GM23338 (cell line): Measurements from ENCODE around the gene EHD3. TPM values are rescaled to one million over a fixed set of nuclear protein-coding genes. Genes with fewer than 3 reads are reported as not detected.

Experiments
- ATAC-seq: fragments of 200-7000 bp; cut with Tn5 transposase; 3 replicates; pipeline ENCODE4 v1.9.1; 2020
- DNase-seq: peaks from one replicate; pipeline ENCODE4 v3.0.0-alpha.2; 2015; ENCODE audit warnings: low spot score
- H2AFZ ChIP-seq: fragments of 200-600 bp; sonication (generic); 2 replicates; pipeline ENCODE4 v1.8.0; 2016; ENCODE audit warnings: antibody characterized with exemption, mild to moderate bottlenecking, moderate library complexity
- H3F3A ChIP-seq: fragments of 200-600 bp; sonication (generic); replicated peaks from 2 replicates; pipeline ENCODE4 v1.8.0; 2017; ENCODE audit warnings: antibody characterized with exemption, mixed run types, low read depth
- H3K27ac ChIP-seq: fragments of 200-600 bp; sonication (generic); 2 replicates; pipeline ENCODE4 v1.6.1; 2016; ENCODE audit warnings: low read depth
- H3K27me3 ChIP-seq: fragments of 200-600 bp; sonication (generic); 2 replicates; pipeline ENCODE4 v1.8.0; 2016; ENCODE audit warnings: mild to moderate bottlenecking, mixed run types, moderate library complexity; ENCODE audit not compliant: insufficient read depth
- H3K36me3 ChIP-seq: fragments of 200-600 bp; sonication (generic); 2 replicates; pipeline ENCODE4 v1.8.0; 2016; ENCODE audit warnings: mild to moderate bottlenecking; ENCODE audit not compliant: insufficient read depth
- H3K4me1 ChIP-seq: fragments of 200-600 bp; sonication (generic); 2 replicates; pipeline ENCODE4 v1.8.0; 2016; ENCODE audit warnings: mild to moderate bottlenecking, moderate library complexity; ENCODE audit not compliant: insufficient read depth
- H3K4me2 ChIP-seq: fragments of 200-600 bp; sonication (generic); 2 replicates; pipeline ENCODE4 v1.7.1; 2017; ENCODE audit warnings: mixed run types
- H3K4me3 ChIP-seq: fragments of 200-600 bp; sonication (generic); 2 replicates; pipeline ENCODE4 v1.6.1; 2016; ENCODE audit warnings: mixed run types
- H3K79me2 ChIP-seq: fragments of 200-600 bp; sonication (generic); replicated peaks from 2 replicates; pipeline ENCODE4 v1.8.0; 2017; ENCODE audit warnings: mild to moderate bottlenecking; ENCODE audit not compliant: insufficient read depth
- H3K9me2 ChIP-seq: fragments of 200-600 bp; sonication (generic); 2 replicates; pipeline ENCODE4 v1.8.0; 2017; ENCODE audit not compliant: insufficient read depth
- H4K20me1 ChIP-seq: fragments of 200-600 bp; sonication (generic); replicated peaks from 2 replicates; pipeline ENCODE4 v1.8.0; 2017; ENCODE audit warnings: mild to moderate bottlenecking; ENCODE audit not compliant: insufficient read depth
- H3K27ac Mint-ChIP-seq: 2 replicates; pipeline ENCODE4 v1.8.0; 2020; ENCODE audit warnings: inconsistent platforms, mild to moderate bottlenecking, moderate library complexity, mixed read lengths
- H3K27me3 Mint-ChIP-seq: 3 replicates; pipeline ENCODE4 v1.8.0; 2022; ENCODE audit warnings: low read depth, mild to moderate bottlenecking, moderate library complexity, mixed read lengths, inconsistent platforms; ENCODE audit not compliant: insufficient read depth, poor library complexity
- H3K36me3 Mint-ChIP-seq: 3 replicates; pipeline ENCODE4 v1.8.0; 2021; ENCODE audit warnings: low read depth, mild to moderate bottlenecking, inconsistent platforms, moderate library complexity, mixed read lengths
- H3K4me1 Mint-ChIP-seq: 3 replicates; pipeline ENCODE4 v1.8.0; 2020; ENCODE audit warnings: mild to moderate bottlenecking, inconsistent platforms, mixed read lengths
- H3K4me3 Mint-ChIP-seq: 3 replicates; pipeline ENCODE4 v1.8.0; 2021; ENCODE audit warnings: moderate library complexity, mild to moderate bottlenecking, inconsistent platforms, mixed read lengths
- H3K9me3 Mint-ChIP-seq: 3 replicates; pipeline ENCODE4 v1.8.0; 2020; ENCODE audit warnings: moderate library complexity, mild to moderate bottlenecking, inconsistent platforms, mixed read lengths
- CREB1 ChIP-seq: fragments of 250-450 bp; sonication (Bioruptor Pico); IDR thresholded peaks from 2 replicates; pipeline ENCODE4 v1.5.0; 2020; ENCODE audit warnings: low read depth, mild to moderate bottlenecking, moderate library complexity
- EZH2 ChIP-seq: fragments of 200-600 bp; sonication (generic); IDR thresholded peaks from one replicate; pipeline ENCODE4 v1.8.0; 2017; ENCODE audit warnings: antibody characterized with exemption, mild to moderate bottlenecking, low read depth; ENCODE audit not compliant: unreplicated experiment
- EZH2phosphoT487 ChIP-seq: fragments of 200-600 bp; sonication (generic); IDR thresholded peaks from one replicate; pipeline ENCODE4 v1.8.1; 2018; ENCODE audit warnings: antibody characterized with exemption; ENCODE audit not compliant: unreplicated experiment
- JUNB ChIP-seq: IDR thresholded peaks from one replicate; pipeline ENCODE4 v1.6.1; 2016; ENCODE audit warnings: antibody characterized with exemption; ENCODE audit not compliant: unreplicated experiment
- NANOG ChIP-seq: IDR thresholded peaks from 2 replicates; pipeline ENCODE4 v1.6.1; 2016; ENCODE audit warnings: antibody characterized with exemption, borderline replicate concordance
- POLR2AphosphoS5 ChIP-seq: IDR thresholded peaks from 2 replicates; pipeline ENCODE4 v1.6.1; 2016; ENCODE audit warnings: antibody characterized with exemption, low read depth
- STAT1 ChIP-seq: IDR thresholded peaks from one replicate; pipeline ENCODE4 v1.6.1; 2016; ENCODE audit warnings: antibody characterized with exemption; ENCODE audit not compliant: unreplicated experiment
- ZNF114 ChIP-seq: fragments of 250-450 bp; sonication (Bioruptor Pico); IDR thresholded peaks from 2 replicates; pipeline ENCODE4 v1.5.0; 2020; ENCODE audit warnings: mild to moderate bottlenecking, moderate library complexity
- ZNF331 ChIP-seq: fragments of 250-450 bp; sonication (Bioruptor Pico); IDR thresholded peaks from 2 replicates; pipeline ENCODE4 v1.5.0; 2020; ENCODE audit warnings: low read depth, mild to moderate bottlenecking, moderate library complexity
- polyA plus RNA-seq: library from polyadenylated mRNA; unstranded; fragments of >200 nt; fragmentation: Nextera tagmentation; extraction: Ambion mirVana; gene quantifications from 2 replicates; pipeline ENCODE4 v1.2.1, GENCODE V29; 2016
- total RNA-seq: library from RNA; depleted of rRNA; stranded (reverse); fragments of >200 nt; shearing (Covaris generic); gene quantifications from 2 replicates; pipeline ENCODE4 v1.2.3, GENCODE V29; 2014
- TF ChIP-seq, protein P1 (sequence below): IDR thresholded peaks from one replicate; pipeline ENCODE4 v1.6.1; 2018; ENCODE audit warnings: antibody characterized with exemption; ENCODE audit not compliant: unreplicated experiment
- TF ChIP-seq, protein P2 (sequence below): fragments of 250-450 bp; sonication (Bioruptor Pico); IDR thresholded peaks from 2 replicates; pipeline ENCODE4 v1.5.0; 2020; ENCODE audit warnings: mild to moderate bottlenecking, moderate library complexity
- TF ChIP-seq, protein P3 (sequence below): IDR thresholded peaks from 2 replicates; pipeline ENCODE4 v1.6.1; 2016; ENCODE audit warnings: antibody characterized with exemption
- TF ChIP-seq, protein P4 (sequence below), 2 experiments: fragments of 200-600 bp in 1 of 2; sonication (generic) in 1 of 2; conservative IDR thresholded peaks; 2 replicates each; pipeline versions ENCODE4 v1.5.1 to v1.6.1; 2016 to 2017; ENCODE audit warnings: antibody characterized with exemption in 2 of 2, low read depth in 2 of 2, mild to moderate bottlenecking in 2 of 2, moderate library complexity in 1 of 2

EHD3 gene
- total and polyA plus RNA-seq, 2 experiments from 2014 or later: 3.3 to 12.6 TPM

DNA sequence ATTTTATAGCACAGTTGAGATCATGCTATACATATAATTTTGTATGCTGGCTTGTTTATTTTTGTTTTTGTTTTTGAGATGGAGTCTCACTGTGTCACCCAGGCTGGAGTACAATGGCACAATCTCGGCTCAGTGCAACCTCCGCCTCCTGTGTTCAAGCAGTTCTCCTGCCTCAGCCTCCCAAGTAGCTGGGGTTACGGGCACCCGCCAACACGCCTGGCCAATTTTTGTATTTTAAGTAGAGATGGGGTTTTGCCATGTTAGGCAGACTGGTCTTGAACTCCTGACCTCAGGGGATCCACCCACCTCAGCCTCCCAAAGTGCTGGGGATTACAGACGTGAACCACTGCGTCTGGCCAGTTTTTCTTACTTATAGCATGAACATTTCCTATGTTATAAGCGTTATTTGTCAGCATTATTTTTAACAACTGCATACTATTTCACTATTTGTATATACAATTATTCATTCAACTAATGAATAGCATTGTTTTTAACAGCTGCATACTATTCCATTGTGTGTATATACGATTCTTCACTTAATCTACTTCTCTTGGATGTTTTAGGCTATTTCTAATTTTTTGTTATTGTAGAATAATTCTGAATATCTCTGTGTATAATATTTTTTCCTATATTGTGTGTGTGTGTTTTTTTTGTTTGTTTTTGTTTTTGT is 3.5 kb downstream of the EHD3 start:
- Mint-ChIP-seq H3K4me1 (peaks cover 27% of the 10 kb centered on the region), H3K4me3 (no peak overlapping the region)
- TF ChIP-seq POLR2AphosphoS5 (no peak), JUNB (no peak), EZH2phosphoT487 (no peak), ZNF114 (no peak), CREB1 (CRISPR knock-in tag) (no peak), NANOG (no peak), STAT1 (no peak), ZNF331 (CRISPR knock-in tag) (no peak), EZH2 (no peak)
- TF ChIP-seq, protein P1, sequence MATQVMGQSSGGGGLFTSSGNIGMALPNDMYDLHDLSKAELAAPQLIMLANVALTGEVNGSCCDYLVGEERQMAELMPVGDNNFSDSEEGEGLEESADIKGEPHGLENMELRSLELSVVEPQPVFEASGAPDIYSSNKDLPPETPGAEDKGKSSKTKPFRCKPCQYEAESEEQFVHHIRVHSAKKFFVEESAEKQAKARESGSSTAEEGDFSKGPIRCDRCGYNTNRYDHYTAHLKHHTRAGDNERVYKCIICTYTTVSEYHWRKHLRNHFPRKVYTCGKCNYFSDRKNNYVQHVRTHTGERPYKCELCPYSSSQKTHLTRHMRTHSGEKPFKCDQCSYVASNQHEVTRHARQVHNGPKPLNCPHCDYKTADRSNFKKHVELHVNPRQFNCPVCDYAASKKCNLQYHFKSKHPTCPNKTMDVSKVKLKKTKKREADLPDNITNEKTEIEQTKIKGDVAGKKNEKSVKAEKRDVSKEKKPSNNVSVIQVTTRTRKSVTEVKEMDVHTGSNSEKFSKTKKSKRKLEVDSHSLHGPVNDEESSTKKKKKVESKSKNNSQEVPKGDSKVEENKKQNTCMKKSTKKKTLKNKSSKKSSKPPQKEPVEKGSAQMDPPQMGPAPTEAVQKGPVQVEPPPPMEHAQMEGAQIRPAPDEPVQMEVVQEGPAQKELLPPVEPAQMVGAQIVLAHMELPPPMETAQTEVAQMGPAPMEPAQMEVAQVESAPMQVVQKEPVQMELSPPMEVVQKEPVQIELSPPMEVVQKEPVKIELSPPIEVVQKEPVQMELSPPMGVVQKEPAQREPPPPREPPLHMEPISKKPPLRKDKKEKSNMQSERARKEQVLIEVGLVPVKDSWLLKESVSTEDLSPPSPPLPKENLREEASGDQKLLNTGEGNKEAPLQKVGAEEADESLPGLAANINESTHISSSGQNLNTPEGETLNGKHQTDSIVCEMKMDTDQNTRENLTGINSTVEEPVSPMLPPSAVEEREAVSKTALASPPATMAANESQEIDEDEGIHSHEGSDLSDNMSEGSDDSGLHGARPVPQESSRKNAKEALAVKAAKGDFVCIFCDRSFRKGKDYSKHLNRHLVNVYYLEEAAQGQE: no peak
- TF ChIP-seq, protein P2, sequence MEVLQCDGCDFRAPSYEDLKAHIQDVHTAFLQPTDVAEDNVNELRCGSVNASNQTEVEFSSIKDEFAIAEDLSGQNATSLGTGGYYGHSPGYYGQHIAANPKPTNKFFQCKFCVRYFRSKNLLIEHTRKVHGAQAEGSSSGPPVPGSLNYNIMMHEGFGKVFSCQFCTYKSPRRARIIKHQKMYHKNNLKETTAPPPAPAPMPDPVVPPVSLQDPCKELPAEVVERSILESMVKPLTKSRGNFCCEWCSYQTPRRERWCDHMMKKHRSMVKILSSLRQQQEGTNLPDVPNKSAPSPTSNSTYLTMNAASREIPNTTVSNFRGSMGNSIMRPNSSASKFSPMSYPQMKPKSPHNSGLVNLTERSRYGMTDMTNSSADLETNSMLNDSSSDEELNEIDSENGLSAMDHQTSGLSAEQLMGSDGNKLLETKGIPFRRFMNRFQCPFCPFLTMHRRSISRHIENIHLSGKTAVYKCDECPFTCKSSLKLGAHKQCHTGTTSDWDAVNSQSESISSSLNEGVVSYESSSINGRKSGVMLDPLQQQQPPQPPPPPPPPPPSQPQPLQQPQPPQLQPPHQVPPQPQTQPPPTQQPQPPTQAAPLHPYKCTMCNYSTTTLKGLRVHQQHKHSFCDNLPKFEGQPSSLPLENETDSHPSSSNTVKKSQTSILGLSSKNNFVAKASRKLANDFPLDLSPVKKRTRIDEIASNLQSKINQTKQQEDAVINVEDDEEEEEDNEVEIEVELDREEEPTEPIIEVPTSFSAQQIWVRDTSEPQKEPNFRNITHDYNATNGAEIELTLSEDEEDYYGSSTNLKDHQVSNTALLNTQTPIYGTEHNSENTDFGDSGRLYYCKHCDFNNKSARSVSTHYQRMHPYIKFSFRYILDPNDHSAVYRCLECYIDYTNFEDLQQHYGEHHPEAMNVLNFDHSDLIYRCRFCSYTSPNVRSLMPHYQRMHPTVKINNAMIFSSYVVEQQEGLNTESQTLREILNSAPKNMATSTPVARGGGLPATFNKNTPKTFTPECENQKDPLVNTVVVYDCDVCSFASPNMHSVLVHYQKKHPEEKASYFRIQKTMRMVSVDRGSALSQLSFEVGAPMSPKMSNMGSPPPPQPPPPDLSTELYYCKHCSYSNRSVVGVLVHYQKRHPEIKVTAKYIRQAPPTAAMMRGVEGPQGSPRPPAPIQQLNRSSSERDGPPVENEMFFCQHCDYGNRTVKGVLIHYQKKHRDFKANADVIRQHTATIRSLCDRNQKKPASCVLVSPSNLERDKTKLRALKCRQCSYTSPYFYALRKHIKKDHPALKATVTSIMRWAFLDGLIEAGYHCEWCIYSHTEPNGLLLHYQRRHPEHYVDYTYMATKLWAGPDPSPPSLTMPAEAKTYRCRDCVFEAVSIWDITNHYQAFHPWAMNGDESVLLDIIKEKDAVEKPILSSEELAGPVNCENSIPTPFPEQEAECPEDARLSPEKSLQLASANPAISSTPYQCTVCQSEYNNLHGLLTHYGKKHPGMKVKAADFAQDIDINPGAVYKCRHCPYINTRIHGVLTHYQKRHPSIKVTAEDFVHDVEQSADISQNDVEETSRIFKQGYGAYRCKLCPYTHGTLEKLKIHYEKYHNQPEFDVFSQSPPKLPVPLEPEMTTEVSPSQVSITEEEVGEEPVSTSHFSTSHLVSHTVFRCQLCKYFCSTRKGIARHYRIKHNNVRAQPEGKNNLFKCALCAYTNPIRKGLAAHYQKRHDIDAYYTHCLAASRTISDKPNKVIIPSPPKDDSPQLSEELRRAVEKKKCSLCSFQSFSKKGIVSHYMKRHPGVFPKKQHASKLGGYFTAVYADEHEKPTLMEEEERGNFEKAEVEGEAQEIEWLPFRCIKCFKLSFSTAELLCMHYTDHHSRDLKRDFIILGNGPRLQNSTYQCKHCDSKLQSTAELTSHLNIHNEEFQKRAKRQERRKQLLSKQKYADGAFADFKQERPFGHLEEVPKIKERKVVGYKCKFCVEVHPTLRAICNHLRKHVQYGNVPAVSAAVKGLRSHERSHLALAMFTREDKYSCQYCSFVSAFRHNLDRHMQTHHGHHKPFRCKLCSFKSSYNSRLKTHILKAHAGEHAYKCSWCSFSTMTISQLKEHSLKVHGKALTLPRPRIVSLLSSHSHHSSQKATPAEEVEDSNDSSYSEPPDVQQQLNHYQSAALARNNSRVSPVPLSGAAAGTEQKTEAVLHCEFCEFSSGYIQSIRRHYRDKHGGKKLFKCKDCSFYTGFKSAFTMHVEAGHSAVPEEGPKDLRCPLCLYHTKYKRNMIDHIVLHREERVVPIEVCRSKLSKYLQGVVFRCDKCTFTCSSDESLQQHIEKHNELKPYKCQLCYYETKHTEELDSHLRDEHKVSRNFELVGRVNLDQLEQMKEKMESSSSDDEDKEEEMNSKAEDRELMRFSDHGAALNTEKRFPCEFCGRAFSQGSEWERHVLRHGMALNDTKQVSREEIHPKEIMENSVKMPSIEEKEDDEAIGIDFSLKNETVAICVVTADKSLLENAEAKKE: no peak
- TF ChIP-seq, protein P3, sequence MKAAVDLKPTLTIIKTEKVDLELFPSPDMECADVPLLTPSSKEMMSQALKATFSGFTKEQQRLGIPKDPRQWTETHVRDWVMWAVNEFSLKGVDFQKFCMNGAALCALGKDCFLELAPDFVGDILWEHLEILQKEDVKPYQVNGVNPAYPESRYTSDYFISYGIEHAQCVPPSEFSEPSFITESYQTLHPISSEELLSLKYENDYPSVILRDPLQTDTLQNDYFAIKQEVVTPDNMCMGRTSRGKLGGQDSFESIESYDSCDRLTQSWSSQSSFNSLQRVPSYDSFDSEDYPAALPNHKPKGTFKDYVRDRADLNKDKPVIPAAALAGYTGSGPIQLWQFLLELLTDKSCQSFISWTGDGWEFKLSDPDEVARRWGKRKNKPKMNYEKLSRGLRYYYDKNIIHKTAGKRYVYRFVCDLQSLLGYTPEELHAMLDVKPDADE: no peak
- TF ChIP-seq, protein P4, sequence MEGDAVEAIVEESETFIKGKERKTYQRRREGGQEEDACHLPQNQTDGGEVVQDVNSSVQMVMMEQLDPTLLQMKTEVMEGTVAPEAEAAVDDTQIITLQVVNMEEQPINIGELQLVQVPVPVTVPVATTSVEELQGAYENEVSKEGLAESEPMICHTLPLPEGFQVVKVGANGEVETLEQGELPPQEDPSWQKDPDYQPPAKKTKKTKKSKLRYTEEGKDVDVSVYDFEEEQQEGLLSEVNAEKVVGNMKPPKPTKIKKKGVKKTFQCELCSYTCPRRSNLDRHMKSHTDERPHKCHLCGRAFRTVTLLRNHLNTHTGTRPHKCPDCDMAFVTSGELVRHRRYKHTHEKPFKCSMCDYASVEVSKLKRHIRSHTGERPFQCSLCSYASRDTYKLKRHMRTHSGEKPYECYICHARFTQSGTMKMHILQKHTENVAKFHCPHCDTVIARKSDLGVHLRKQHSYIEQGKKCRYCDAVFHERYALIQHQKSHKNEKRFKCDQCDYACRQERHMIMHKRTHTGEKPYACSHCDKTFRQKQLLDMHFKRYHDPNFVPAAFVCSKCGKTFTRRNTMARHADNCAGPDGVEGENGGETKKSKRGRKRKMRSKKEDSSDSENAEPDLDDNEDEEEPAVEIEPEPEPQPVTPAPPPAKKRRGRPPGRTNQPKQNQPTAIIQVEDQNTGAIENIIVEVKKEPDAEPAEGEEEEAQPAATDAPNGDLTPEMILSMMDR (conservative IDR thresholded peaks at IDR 0.05; ENCODE audit: low read depth in 2 of 2): no peak

More for the DNA sequence above, 3.5 kb downstream of the EHD3 start:
- Histone ChIP-seq H3K4me1 (peaks cover 16% of the 10 kb centered on the region), H2AFZ (no peak overlapping the region), H3K79me2 (peaks cover 5% of the 10 kb centered on the region; the same call in 1 of the 2 replicates), H3F3A (no peaks in the 10 kb centered on the region), H4K20me1 (no peaks in the 10 kb centered on the region; the same call in 1 of the 2 replicates), H3K4me2 (no peak overlapping the region), H3K27ac (no peak overlapping the region), H3K27me3 (peaks cover 10% of the 10 kb centered on the region), H3K36me3 (no peaks in the 10 kb centered on the region; the same call in 1 of the 2 replicates), H3K9me2 (no peaks in the 10 kb centered on the region), H3K4me3 (no peak overlapping the region)
- peaks cover 10% of the 10 kb centered on the region for H3K27me3 Mint-ChIP-seq
- no peak overlapping the region for H3K27ac Mint-ChIP-seq
- DNase-seq (no peak), ATAC-seq (no peak)
- H3K9me3 Mint-ChIP-seq: no peaks in the 10 kb centered on the region
- H3K36me3 Mint-ChIP-seq: no peaks in the 10 kb centered on the region
